Skeletal muscle tissue (tissue), 4 donors: Measurements from ENCODE around the gene ADAMTSL5. TPM values are rescaled to one million over a fixed set of nuclear protein-coding genes. Genes with fewer than 3 reads are reported as not detected.

Experiments
- H3K27ac ChIP-seq: one replicate; pipeline ENCODE4 v1.7.0; 2013; ENCODE audit warnings: mild to moderate bottlenecking, low read depth, low read length, inconsistent platforms
- H3K27me3 ChIP-seq, 3 donors: one replicate each; pipeline ENCODE4 v1.7.0; 2013; ENCODE audit warnings: low read length in 3 of 3; ENCODE audit not compliant: control insufficient read depth in 3 of 3, insufficient read depth in 3 of 3
- H3K36me3 ChIP-seq, 3 donors: one replicate each; pipeline ENCODE4 v1.7.0; 2013; ENCODE audit warnings: low read length in 3 of 3; ENCODE audit not compliant: control insufficient read depth in 3 of 3, insufficient read depth in 3 of 3
- H3K4me1 ChIP-seq, 3 donors: one replicate each; pipeline ENCODE4 v1.7.0; 2013; ENCODE audit warnings: low read length in 3 of 3, mild to moderate bottlenecking in 3 of 3; ENCODE audit not compliant: control insufficient read depth in 3 of 3, insufficient read depth in 3 of 3
- H3K4me3 ChIP-seq, 3 donors: one replicate each; pipeline ENCODE4 v1.7.0; 2013; ENCODE audit warnings: low read length in 3 of 3
- H3K9ac ChIP-seq, 3 donors: one replicate each; pipeline ENCODE4 v1.7.0; 2013; ENCODE audit warnings: low read length in 3 of 3, mild to moderate bottlenecking in 3 of 3, moderate library complexity in 2 of 3, low read depth in 1 of 3
- H3K9me3 ChIP-seq, 3 donors: one replicate each; pipeline ENCODE4 v1.7.0; 2013; ENCODE audit warnings: low read length in 3 of 3; ENCODE audit not compliant: control insufficient read depth in 3 of 3
- total RNA-seq: library from RNA; depleted of rRNA; stranded (reverse); fragments of >200 nt; gene quantifications from one replicate; pipeline ENCODE4 v1.2.3, GENCODE V29; 2014
- donor health status: Osteomylitis.

The ADAMTSL5 gene
- total RNA-seq, 1 donor from 2014 or later = 3.1 TPM

GRCh38 chr19:1491114-1491848, 21.5 kb downstream of the ADAMTSL5 start, which contains the start of gene REEP6:
REEP6 (plus strand) TSS chr19:1491181; CDS start chr19:1491270, 89 bp downstream.
- H3K27ac ChIP-seq = peak within 1 kb of the TSS; percentile 54
- peak within 1 kb of the TSS; percentile 43 to 78 (median 74) for H3K9ac ChIP-seq
- no peaks in the 10 kb centered on the region for H3K9me3 ChIP-seq
- peaks cover 0 to 17% (median 13%) of the 10 kb centered on the region in 3 donors for H3K4me1 ChIP-seq
- peak within 1 kb of the TSS; percentile 76 to 85 (median 80) for H3K4me3 ChIP-seq
- H3K36me3 ChIP-seq = no peaks in the 10 kb centered on the region
- peaks cover 7 to 19% (median 9%) of the 10 kb centered on the region in 3 donors for H3K27me3 ChIP-seq

GRCh38 chr19:1490311-1491113, 22.3 kb downstream of the ADAMTSL5 start, which contains the start of gene PCSK4:
PCSK4 (minus strand) TSS chr19:1490350; CDS start chr19:1490346, 4 bp downstream.
- Histone ChIP-seq H3K27me3 (peaks cover 7 to 12% (median 7%) of the 10 kb centered on the region in 3 donors), H3K27ac (peak within 1 kb of the TSS; percentile 54), H3K4me3 (peak within 1 kb of the TSS; percentile 76 to 85 (median 80)), H3K9ac (peak within 1 kb of the TSS; percentile 43 to 78 (median 74)), H3K36me3 (no peaks in the 10 kb centered on the region), H3K9me3 (no peaks in the 10 kb centered on the region), H3K4me1 (peaks cover 0 to 17% (median 13%) of the 10 kb centered on the region in 3 donors)

- Histone ChIP-seq H3K27ac (peak overlapping the region; percentile 54), H3K36me3 (no peaks in the 10 kb centered on the region), H3K9ac (peak overlapping the region in 2 of 3 donors; percentile 74 to 76), H3K4me3 (peak overlapping the region; percentile 76 to 85 (median 80)), H3K27me3 (peaks cover 4 to 12% (median 7%) of the 10 kb centered on the region in 3 donors), H3K9me3 (no peaks in the 10 kb centered on the region), H3K4me1 (peaks cover 0 to 17% (median 13%) of the 10 kb centered on the region in 3 donors)
These were observed 23.1 kb downstream of the ADAMTSL5 start for GRCh38 chr19:1489463-1490310.

- H3K36me3 ChIP-seq = no peaks in the 10 kb centered on the region
- H3K9ac ChIP-seq = no peak overlapping the region
- H3K27ac ChIP-seq = no peak overlapping the region
- H3K4me3 ChIP-seq = no peak overlapping the region
- peaks cover 4 to 12% (median 7%) of the 10 kb centered on the region in 3 donors for H3K27me3 ChIP-seq
- no peaks in the 10 kb centered on the region for H3K9me3 ChIP-seq
- H3K4me1 ChIP-seq = peaks cover 0 to 17% (median 13%) of the 10 kb centered on the region in 3 donors
These were observed 24.6 kb downstream of the ADAMTSL5 start for GRCh38 chr19:1488282-1488601.

- Histone ChIP-seq H3K4me1 (peaks cover 0 to 17% (median 13%) of the 10 kb centered on the region in 3 donors), H3K9me3 (no peaks in the 10 kb centered on the region), H3K4me3 (no peak overlapping the region), H3K27me3 (peaks cover 2 to 9% (median 7%) of the 10 kb centered on the region in 3 donors), H3K36me3 (no peaks in the 10 kb centered on the region), H3K9ac (no peak overlapping the region), H3K27ac (no peak overlapping the region)
These were observed 25.1 kb downstream of the ADAMTSL5 start for GRCh38 chr19:1487576-1488281.

- Histone ChIP-seq H3K9ac (no peak overlapping the region), H3K27ac (no peak overlapping the region), H3K9me3 (no peaks in the 10 kb centered on the region), H3K27me3 (peaks cover 0 to 6% (median 5%) of the 10 kb centered on the region in 3 donors), H3K4me3 (no peak overlapping the region), H3K36me3 (no peaks in the 10 kb centered on the region), H3K4me1 (peaks cover 0 to 17% (median 13%) of the 10 kb centered on the region in 3 donors)
These were observed 25.9 kb downstream of the ADAMTSL5 start for GRCh38 chr19:1486720-1487575.

- Histone ChIP-seq H3K36me3 (no peaks in the 10 kb centered on the region), H3K9ac (no peak overlapping the region), H3K27me3 (no peaks in the 10 kb centered on the region), H3K27ac (no peak overlapping the region), H3K4me1 (peaks cover 4 to 6% (median 6%) of the 10 kb centered on the region in 3 donors), H3K4me3 (no peak overlapping the region), H3K9me3 (no peaks in the 10 kb centered on the region)
These were observed 28.8 kb downstream of the ADAMTSL5 start for GRCh38 chr19:1483979-1484428.

GRCh38 chr19:1483131-1483978, 29.5 kb downstream of the ADAMTSL5 start:
- Histone ChIP-seq H3K9me3 (no peaks in the 10 kb centered on the region), H3K27me3 (no peaks in the 10 kb centered on the region), H3K4me3 (no peak overlapping the region), H3K4me1 (peaks cover 6 to 11% (median 8%) of the 10 kb centered on the region in 3 donors), H3K27ac (no peak overlapping the region), H3K36me3 (no peaks in the 10 kb centered on the region), H3K9ac (no peak overlapping the region)
